ENCODE results near the gene RNF44.

Gene RNF44

GRCh38 chr5:176536902-176537553 lies at the start of gene RNF44:
Gene RNF44 (minus strand): TSS chr5:176537402. CDS start chr5:176532472, 4,930 bp downstream.
- DNase-seq (ENCODE audit: low read depth in 1 of 2, low spot score in 1 of 2) = peak; percentile 97 to 98

- no peak for DNase-seq (ENCODE audit: low read depth in 1 of 2, low spot score in 1 of 2)
These were observed 45.9 kb upstream of the RNF44 start for GRCh38 chr5:176583076-176583475.

- no peak for DNase-seq (ENCODE audit: low read depth in 1 of 2, low spot score in 1 of 2)
These were observed 44.2 kb upstream of the RNF44 start for GRCh38 chr5:176581361-176581760.

GRCh38 chr5:176579323-176579722 lies 42.1 kb upstream of the RNF44 start:
- DNase-seq (ENCODE audit: low read depth in 1 of 2, low spot score in 1 of 2) = no peak

GRCh38 chr5:176578391-176578808 lies 41.2 kb upstream of the RNF44 start:
- no peak for DNase-seq (ENCODE audit: low read depth in 1 of 2, low spot score in 1 of 2)

DNA sequence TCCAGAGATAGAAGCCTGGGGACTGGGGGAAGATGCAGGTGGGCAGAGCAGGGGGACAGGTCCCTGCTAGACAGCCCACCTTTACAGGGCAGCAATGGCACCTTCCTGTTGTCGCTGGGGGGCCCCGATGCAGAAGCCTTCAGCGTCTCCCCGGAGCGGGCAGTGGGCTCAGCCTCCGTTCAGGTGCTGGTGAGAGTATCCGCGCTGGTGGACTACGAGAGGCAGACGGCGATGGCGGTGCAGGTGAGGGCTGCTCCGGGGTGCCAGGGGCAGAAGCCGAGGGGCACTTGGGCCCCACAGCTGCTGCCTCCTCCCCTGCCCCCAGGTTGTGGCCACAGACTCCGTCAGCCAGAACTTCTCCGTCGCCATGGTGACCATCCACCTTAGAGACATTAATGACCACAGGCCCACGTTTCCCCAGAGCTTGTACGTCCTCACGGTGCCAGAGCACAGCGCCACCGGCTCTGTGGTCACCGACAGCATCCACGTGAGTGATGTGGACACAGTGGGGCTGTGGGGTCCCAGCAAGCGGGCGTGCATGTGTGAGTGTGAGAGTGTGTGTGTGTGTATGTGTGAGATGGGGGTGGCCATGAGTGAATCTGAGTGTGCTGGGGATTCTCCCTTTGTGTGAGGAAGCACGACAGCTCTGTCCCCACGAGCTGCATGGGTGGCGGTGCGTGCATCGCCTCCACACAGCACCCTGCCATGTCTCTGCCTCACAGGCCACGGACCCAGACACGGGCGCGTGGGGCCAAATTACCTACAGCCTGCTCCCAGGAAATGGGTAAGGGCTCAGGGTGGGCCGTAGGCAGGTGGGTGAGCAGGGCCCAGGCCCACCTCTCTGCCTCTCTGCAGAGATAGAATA lies 40.3 kb upstream of the RNF44 start:
- no peak for DNase-seq (ENCODE audit: low read depth in 1 of 2, low spot score in 1 of 2)

GRCh38 chr5:176575488-176576422 lies 38.6 kb upstream of the RNF44 start:
- DNase-seq (ENCODE audit: low read depth in 1 of 2, low spot score in 1 of 2) = no peak

- DNase-seq (ENCODE audit: low read depth in 1 of 2, low spot score in 1 of 2) = no peak
These were observed 37.9 kb upstream of the RNF44 start for GRCh38 chr5:176575066-176575465.

DNA sequence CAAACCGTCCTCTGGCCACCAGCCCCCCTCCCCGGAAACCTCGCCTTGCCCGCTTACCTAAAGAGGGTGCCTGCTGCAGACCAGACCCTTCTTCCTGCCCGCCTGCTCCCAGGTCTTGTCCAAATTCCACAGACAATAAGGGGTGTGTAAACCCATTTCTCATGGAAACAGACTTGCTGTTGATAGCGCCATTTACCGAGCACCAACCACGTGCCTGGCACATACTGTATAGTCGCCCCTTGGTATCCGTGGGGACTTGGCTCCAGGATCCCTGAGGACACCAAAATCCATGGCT lies 37.0 kb upstream of the RNF44 start:
- DNase-seq (ENCODE audit: low read depth in 1 of 2, low spot score in 1 of 2) = no peak

DNA sequence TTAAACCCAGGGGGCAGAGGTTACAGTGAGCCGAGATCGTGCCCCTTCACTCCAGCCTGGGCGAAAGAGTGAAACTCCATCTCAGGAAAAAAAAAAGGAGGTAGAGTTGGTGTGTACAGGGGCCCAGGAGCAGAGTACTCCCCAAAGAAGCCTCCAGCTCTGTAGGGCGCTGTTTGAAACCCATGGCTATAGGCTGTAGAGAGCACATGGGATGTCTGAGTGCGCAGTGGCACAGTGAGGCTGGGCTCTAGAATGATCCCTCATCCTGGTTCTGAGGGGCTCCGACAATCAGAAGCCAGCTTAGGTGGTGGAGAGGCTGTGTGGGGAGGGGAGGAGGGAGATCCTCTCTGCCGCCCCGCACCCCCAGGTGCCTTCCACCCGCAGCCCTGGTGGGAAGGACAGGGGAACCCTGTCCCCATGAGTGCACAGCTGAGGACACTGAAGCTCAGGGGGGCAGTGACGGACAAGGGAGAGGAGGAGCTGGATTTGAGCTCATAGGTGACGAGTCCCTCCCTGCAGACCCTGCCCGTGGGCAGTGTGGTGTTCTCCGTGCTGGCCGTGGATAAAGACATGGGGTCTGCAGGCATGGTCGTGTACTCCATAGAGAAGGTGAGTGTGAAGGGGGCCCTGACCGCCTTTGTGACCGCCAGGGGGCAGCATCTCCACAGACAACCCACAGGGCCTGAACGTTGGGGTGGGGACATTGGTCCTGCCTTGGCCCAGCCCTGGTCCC lies 36.5 kb upstream of the RNF44 start:
- DNase-seq (ENCODE audit: low read depth in 1 of 2, low spot score in 1 of 2) = peak; percentile 65 to 72

- no peak for DNase-seq (ENCODE audit: low read depth in 1 of 2, low spot score in 1 of 2)
These were observed 32.8 kb upstream of the RNF44 start for GRCh38 chr5:176570044-176570443.

DNA sequence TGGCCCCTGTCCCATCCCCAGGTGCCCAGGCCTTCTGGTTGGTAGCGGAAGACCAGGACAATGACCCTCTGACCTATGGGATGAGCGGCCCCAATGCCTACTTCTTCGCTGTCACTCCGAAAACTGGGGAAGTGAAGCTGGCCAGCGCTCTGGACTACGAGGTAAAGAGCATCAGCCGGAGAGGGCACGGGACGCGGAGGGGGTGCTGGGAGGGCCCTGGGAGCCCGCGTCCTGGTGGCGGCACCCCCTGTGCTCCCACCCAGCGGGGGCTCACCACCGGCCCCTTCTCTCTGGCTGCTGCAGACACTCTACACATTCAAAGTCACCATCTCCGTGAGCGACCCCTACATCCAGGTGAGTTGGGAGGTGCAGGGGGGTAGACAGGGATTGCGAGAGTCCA lies 31.5 kb upstream of the RNF44 start:
- no peak for DNase-seq (ENCODE audit: low read depth in 1 of 2, low spot score in 1 of 2)

- DNase-seq (ENCODE audit: low read depth in 1 of 2, low spot score in 1 of 2) = no peak
These were observed 28.6 kb upstream of the RNF44 start for GRCh38 chr5:176565760-176566288.

DNA sequence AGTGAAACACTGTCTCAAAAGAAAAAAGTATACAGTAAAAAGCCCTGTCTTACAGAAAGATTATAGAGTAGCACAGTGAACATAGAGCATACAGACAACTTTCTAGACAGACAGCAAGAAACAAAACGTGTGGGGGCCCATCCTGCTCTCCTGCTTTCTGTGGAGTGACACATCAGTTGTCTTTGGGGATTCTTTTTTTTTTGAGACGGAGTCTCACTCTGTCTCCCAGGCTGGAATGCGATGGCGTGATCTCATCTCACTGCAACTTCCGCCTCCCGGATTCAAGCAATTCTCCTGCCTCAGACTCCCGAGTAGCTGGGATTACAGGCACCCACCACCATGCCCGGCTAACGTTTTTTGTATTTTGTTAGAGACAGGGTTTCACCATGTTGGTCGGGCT lies 26.8 kb upstream of the RNF44 start:
- no peak for DNase-seq (ENCODE audit: low read depth in 1 of 2, low spot score in 1 of 2)

DNA sequence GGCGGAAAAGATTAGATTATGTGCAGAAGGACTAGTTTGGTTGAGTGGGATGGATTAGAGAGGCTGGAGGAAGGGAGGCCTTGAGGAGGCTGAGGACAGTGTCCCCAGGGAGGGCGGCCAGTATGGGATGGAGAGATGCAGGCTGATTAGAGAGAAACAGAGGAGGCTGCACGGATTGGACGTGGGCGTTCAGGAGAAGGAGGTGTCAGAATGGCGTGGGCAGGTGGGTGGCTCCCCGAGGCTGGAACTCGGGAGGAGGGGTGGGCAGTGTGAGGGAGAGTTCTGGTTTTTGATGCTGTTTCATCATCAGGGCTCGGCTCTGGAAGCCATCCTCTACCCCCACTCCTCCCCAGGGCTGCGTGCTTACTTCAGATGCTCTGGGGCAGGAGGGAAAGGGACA lies 25.0 kb upstream of the RNF44 start:
- DNase-seq (ENCODE audit: low read depth in 1 of 2, low spot score in 1 of 2) = no peak

DNA sequence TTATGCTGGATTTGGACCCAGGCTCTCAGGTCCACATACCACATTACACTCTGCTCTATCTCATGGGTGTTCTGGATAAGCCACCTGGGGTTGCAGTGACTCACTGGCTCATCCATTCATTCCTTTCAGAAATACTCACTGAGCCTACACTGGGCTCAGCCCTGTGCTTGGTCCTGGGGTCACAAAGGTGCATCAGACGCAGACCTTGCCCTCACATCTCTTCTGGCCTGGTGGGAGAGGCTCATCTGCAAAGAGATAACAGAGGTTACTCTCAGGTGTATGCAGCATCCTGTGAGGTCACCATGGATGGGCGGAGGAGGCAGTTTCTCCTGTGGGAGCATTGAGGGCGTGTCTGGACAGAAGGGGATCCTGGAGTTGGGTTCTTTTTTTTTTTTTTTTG lies 24.1 kb upstream of the RNF44 start:
- DNase-seq (ENCODE audit: low read depth in 1 of 2, low spot score in 1 of 2) = no peak

GRCh38 chr5:176560364-176560763 lies 23.2 kb upstream of the RNF44 start:
- DNase-seq (ENCODE audit: low read depth in 1 of 2, low spot score in 1 of 2) = no peak

GRCh38 chr5:176559683-176560082 lies 22.5 kb upstream of the RNF44 start:
- no peak for DNase-seq (ENCODE audit: low read depth in 1 of 2, low spot score in 1 of 2)

DNA sequence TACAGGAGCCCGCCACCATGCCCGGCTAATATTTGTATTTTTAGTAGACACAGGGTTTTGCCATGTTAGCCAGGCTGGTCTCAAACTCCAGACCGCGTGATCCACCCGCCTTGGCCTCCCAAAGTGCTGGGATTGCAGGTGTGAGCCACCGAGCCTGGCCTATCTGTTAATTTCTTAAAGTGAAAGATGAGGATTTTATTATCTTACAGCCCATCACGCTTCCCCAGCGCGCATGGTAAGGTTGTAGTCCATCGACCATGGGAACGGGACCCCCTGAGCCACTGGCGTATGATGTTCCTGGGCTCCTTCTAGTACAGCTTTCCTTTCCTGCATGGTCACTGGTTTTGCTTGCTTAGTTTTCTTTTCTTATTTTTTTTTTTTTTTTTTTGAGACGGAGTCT lies 20.6 kb upstream of the RNF44 start:
- no peak for DNase-seq (ENCODE audit: low read depth in 1 of 2, low spot score in 1 of 2)

DNA sequence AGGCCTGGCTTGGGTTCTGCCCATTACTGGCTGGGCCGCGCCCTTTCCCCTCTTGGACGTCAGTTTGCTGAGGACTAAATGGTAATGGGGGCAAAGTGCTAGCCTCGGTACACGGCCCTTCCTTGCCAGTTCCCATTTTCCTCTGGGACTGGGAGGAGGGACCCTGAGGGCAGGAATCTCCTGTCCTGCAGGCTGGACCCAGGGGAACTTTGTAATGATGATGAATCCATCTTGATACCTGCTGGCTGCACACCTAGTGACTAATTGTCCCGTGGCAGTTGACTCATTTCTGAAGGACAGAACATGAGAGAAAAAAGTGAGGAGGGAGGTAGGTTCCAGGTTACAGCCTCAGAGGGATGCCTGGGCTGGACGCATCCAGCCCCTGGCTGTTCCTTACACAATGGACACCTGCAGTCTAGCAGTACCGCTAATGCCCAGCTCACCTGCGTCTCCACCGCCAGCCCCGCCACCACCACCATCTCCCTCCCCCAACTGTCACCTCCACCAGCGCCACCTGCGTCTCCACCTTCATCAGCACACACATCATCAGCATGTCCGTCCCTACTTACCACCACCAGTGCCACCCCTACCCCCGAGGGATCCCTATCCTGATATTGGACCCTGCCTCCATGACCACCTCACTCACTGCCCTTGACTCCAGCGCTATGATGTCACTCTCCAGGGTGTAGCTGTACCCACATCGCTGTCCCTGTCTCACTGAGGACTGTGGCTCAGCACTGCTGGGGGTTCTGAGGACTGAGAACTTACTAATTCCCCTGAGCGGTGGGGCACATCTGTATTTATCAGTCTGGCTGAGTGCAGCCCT lies 16.3 kb upstream of the RNF44 start:
- no peak for DNase-seq (ENCODE audit: low read depth in 1 of 2, low spot score in 1 of 2)

Measured in activated T-helper 1 cell treated with anti-CD3 and anti-CD28 coated beads, Interleukin-2, amount 50 U/mL, for 16 hours (primary cell).